ENCODE data around the gene NAALADL2. TPM values are rescaled to one million over a fixed set of nuclear protein-coding genes. Genes with fewer than 3 reads are reported as not detected.

NAALADL2 gene
- total and polyA plus RNA-seq, 9 of the 15 experiments (the other 6 are each of a cell fraction or from before 2014, with no cell fraction given): 0.29 to 1.1 (median 0.79) TPM; not detected in 1

DNA sequence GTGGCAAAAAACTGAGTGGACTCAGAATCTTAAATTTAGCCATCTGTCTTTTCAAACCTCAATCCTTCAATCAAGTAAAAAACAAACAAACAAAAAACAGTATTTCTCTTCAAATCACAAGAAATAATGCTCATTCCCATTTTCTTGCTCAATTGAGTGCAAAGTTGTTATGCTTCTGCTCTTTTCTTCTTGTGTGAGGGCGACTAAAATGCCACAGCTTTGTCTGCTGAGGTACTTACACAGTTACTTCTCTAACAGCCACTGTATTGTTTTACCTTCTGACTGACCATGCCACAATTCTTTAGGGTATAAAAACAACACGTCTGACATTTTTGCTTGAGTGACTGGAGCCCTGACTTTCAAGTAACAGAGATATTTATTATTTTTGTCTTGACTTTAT is 617.4 kb downstream of the NAALADL2 start:
- ChIA-PET POLR2A (no interaction called here), CTCF (ENCODE audit: low intra/inter-chr PET ratio) (no interaction called here)
- H2AFZ ChIP-seq (ENCODE audit: low read depth, low read length): no peak overlapping the region
- no peak overlapping the region for H3K9ac ChIP-seq (ENCODE audit: insufficient read depth in 1 of 2, low read depth in 2 of 2, low read length in 2 of 2)
- in situ Hi-C loops (cut with MboI) (no loop called here), intact Hi-C loops (cut with micrococcal nuclease) (no loop called here)
- no peak for ATAC-seq
- H3K9me3 ChIP-seq (replicated peaks; ENCODE audit: control insufficient read depth, insufficient read depth, low read depth, low read length): no peaks in the 10 kb centered on the region
- H4K20me1 ChIP-seq (replicated peaks; ENCODE audit: control insufficient read depth, insufficient read depth, low read length): no peaks in the 10 kb centered on the region
- H3K4me2 ChIP-seq (ENCODE audit: insufficient read depth, low read length): no peak overlapping the region
- FAIRE-seq: no peak
- H3K9me1 ChIP-seq (ENCODE audit: control insufficient read depth, insufficient read depth, low read length): no peaks in the 10 kb centered on the region
- H3K27ac ChIP-seq (ENCODE audit: extremely low read depth, low read depth, low read length): no peak overlapping the region
- no TSS peak for BruUV-seq (replicated peaks)
- DNase-seq (ENCODE audit: extremely low read depth in 1 of 4, low spot score in 3 of 4): no peak
- no peaks in the 10 kb centered on the region for H3K4me1 ChIP-seq (replicated peaks in 1 of 2; ENCODE audit: control insufficient read depth in 2 of 2, insufficient read depth in 2 of 2, low read length in 2 of 2)
- H3K27me3 ChIP-seq (ENCODE audit: control insufficient read depth in 2 of 2, insufficient read depth in 2 of 2, low read length in 2 of 2): no peaks in the 10 kb centered on the region
- H3K4me3 ChIP-seq: no peak overlapping the region
- no peaks in the 10 kb centered on the region for H3K79me2 ChIP-seq (ENCODE audit: control insufficient read depth, insufficient read depth, low read length)
- 0% methylated on average over 2 of the region's 2 CpGs for WGBS (ENCODE audit: insufficient coverage, low coverage, missing lambda C conversion rate)
- H3K36me3 ChIP-seq (ENCODE audit: control insufficient read depth, insufficient read depth, low read length): no peaks in the 10 kb centered on the region
- TF ChIP-seq HSF4 (CRISPR knock-in tag; IDR thresholded peaks at IDR 0.05; ENCODE audit: borderline replicate concordance) (no peak), L3MBTL2 (IDR thresholded peaks at IDR 0.05) (no peak), TAF7 (tag; IDR thresholded peaks at IDR 0.05) (no peak), CC2D1A (IDR thresholded peaks at IDR 0.05) (no peak), YY1 (IDR thresholded peaks at IDR 0.05; ENCODE audit: borderline replicate concordance in 1 of 3, control insufficient read depth in 1 of 3, extremely low read depth in 1 of 3, insufficient read depth in 3 of 3, insufficient read length in 1 of 3, insufficient replicate concordance in 2 of 3, low read depth in 1 of 3, low read length in 2 of 3) (no peak), MED1 (CRISPR knock-in tag; IDR thresholded peaks at IDR 0.05; ENCODE audit: borderline replicate concordance) (no peak), TFAM (CRISPR knock-in tag; conservative IDR thresholded peaks at IDR 0.05) (no peak), PTRF (tag; IDR thresholded peaks at IDR 0.05) (no peak)
- TF ChIP-seq, protein P1, sequence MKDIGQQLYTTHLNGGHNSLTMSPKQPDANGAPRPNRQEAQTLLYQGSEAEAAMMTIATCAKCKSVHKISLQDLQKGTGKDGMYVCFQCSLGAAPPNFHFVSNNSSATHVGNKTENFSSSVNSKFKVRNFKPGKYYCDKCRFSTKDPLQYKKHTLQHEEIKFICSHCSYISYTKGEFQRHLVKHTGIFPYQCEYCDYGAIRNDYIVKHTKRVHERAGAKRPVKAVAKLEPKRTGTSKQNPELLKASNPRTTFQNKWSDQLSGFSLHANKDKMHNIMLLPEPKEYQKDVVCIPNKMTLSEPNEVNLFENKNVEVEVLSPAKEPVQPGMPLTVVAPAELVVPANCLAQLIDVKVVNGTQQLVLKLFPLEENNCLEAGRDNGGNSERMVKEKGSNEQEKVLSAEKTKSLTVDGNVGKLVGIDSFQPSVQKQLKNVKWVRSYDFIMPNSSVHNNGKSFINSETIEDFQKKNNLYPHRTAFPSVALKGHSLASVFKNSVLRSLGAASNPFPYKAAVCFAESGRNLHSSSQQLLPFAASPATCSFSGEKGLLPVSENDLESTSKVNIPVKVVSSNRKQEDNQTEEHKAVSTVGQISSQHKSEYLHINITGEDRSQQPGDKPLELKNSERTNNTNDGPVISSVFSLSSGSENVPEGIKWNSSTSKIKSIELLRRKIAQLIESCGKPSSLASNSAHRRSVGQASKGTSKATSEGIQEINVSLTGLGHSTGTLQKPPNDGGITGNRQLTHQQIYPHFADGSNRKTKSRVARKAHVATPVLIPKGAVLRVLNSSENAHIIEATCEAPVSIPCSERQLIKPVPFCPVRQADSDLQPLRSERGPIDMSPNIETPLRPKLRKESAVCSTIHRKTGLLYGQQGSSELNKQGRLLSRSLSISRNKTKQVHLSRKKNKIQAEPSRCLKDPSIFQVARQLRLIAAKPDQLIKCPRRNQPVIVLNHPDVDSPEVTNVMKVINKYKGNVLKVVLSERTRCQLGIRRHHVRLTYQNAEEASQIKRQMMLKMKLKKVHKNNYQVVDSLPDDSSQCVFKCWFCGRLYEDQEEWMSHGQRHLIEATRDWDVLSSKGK (CRISPR knock-in tag; IDR thresholded peaks at IDR 0.05): no peak
- TF ChIP-seq, protein P2, sequence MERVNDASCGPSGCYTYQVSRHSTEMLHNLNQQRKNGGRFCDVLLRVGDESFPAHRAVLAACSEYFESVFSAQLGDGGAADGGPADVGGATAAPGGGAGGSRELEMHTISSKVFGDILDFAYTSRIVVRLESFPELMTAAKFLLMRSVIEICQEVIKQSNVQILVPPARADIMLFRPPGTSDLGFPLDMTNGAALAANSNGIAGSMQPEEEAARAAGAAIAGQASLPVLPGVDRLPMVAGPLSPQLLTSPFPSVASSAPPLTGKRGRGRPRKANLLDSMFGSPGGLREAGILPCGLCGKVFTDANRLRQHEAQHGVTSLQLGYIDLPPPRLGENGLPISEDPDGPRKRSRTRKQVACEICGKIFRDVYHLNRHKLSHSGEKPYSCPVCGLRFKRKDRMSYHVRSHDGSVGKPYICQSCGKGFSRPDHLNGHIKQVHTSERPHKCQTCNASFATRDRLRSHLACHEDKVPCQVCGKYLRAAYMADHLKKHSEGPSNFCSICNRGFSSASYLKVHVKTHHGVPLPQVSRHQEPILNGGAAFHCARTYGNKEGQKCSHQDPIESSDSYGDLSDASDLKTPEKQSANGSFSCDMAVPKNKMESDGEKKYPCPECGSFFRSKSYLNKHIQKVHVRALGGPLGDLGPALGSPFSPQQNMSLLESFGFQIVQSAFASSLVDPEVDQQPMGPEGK (CRISPR knock-in tag; IDR thresholded peaks at IDR 0.05; ENCODE audit: borderline replicate concordance): no peak
- TF ChIP-seq, protein P3, sequence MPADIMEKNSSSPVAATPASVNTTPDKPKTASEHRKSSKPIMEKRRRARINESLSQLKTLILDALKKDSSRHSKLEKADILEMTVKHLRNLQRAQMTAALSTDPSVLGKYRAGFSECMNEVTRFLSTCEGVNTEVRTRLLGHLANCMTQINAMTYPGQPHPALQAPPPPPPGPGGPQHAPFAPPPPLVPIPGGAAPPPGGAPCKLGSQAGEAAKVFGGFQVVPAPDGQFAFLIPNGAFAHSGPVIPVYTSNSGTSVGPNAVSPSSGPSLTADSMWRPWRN (IDR thresholded peaks at IDR 0.05; ENCODE audit: low read depth): no peak
- TF ChIP-seq, protein P4, sequence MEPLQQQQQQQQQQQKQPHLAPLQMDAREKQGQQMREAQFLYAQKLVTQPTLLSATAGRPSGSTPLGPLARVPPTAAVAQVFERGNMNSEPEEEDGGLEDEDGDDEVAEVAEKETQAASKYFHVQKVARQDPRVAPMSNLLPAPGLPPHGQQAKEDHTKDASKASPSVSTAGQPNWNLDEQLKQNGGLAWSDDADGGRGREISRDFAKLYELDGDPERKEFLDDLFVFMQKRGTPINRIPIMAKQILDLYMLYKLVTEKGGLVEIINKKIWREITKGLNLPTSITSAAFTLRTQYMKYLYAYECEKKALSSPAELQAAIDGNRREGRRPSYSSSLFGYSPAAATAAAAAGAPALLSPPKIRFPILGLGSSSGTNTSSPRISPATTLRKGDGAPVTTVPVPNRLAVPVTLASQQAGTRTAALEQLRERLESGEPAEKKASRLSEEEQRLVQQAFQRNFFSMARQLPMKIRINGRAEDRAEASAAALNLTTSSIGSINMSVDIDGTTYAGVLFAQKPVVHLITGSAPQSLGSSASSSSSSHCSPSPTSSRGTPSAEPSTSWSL (CRISPR knock-in tag; IDR thresholded peaks at IDR 0.05; ENCODE audit: borderline replicate concordance): no peak
- TF ChIP-seq, protein P5, sequence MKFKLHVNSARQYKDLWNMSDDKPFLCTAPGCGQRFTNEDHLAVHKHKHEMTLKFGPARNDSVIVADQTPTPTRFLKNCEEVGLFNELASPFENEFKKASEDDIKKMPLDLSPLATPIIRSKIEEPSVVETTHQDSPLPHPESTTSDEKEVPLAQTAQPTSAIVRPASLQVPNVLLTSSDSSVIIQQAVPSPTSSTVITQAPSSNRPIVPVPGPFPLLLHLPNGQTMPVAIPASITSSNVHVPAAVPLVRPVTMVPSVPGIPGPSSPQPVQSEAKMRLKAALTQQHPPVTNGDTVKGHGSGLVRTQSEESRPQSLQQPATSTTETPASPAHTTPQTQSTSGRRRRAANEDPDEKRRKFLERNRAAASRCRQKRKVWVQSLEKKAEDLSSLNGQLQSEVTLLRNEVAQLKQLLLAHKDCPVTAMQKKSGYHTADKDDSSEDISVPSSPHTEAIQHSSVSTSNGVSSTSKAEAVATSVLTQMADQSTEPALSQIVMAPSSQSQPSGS (CRISPR knock-in tag; IDR thresholded peaks at IDR 0.05): no peak
